Large intestine (tissue), 12 donors: ENCODE measurements around the gene AKR7A2. TPM values are rescaled to one million over a fixed set of nuclear protein-coding genes. Genes with fewer than 3 reads are reported as not detected.

Source experiments
- DNase-seq, 2 donors: peaks; one replicate each; pipeline versions ENCODE4 v3.0.0 to v3.0.0-alpha.2; 2013
- H3K27ac ChIP-seq: one replicate; pipeline ENCODE4 v1.5.1; 2013; ENCODE audit warnings: low read length
- H3K27me3 ChIP-seq: 2 replicates; pipeline ENCODE4 v1.6.1; 2013; ENCODE audit warnings: low read length; ENCODE audit not compliant: control insufficient read depth, insufficient read depth
- H3K36me3 ChIP-seq: 2 replicates; pipeline ENCODE4 v1.6.1; 2013; ENCODE audit warnings: low read length; ENCODE audit not compliant: control insufficient read depth, insufficient read depth
- H3K4me1 ChIP-seq: one replicate; pipeline ENCODE4 v1.6.1; 2013; ENCODE audit warnings: low read length; ENCODE audit not compliant: control insufficient read depth, insufficient read depth
- H3K4me3 ChIP-seq: one replicate; pipeline ENCODE4 v1.5.1; 2013; ENCODE audit warnings: low read length
- H3K9me3 ChIP-seq: one replicate; pipeline ENCODE4 v1.6.1; 2013; ENCODE audit warnings: mild to moderate bottlenecking, low read depth, low read length, moderate library complexity; ENCODE audit not compliant: control insufficient read depth
- WGBS: methylation state at CpG from one replicate; pipeline ENCODE4 v1.1.5; 2013; ENCODE audit warnings: low lambda C conversion rate; ENCODE audit not compliant: insufficient coverage; 5-methylcytosine and 5-hydroxymethylcytosine counted together
- long read RNA-seq, 11 donors: transcript quantifications; one replicate each; lab custom pipeline, GENCODE V29; 2026
- polyA plus RNA-seq: library from polyadenylated mRNA; unstranded; fragments of 120-200 nt; gene quantifications from one replicate; pipeline ENCODE4 v1.2.1, GENCODE V29; 2013

Gene AKR7A2
- 94.4 TPM for polyA plus RNA-seq
- long read RNA-seq, donor 1, transcript AKR7A2-201 (7 exons, 1,362 nt): major isoform, 28 of 28 reads
- long read RNA-seq, donor 1, partial matches to known transcripts: 0 of 28 reads
- long read RNA-seq, donor 1, other reads (novel, unspliced or antisense): 0 of 28 reads
- long read RNA-seq, donor 2, transcript AKR7A2-201 (7 exons, 1,362 nt): major isoform, 63 of 75 reads
- long read RNA-seq, donor 2, partial matches to known transcripts: 12 of 75 reads
- long read RNA-seq, donor 2, other reads (novel, unspliced or antisense): 0 of 75 reads
- long read RNA-seq, donor 3: 0 reads
- long read RNA-seq, donor 4, transcript AKR7A2-201 (7 exons, 1,362 nt): major isoform, 7 of 7 reads
- long read RNA-seq, donor 4, partial matches to known transcripts: 0 of 7 reads
- long read RNA-seq, donor 4, other reads (novel, unspliced or antisense): 0 of 7 reads
- long read RNA-seq, donor 5, transcript AKR7A2-201 (7 exons, 1,362 nt): major isoform, 39 of 48 reads
- long read RNA-seq, donor 5, partial matches to known transcripts: 9 of 48 reads
- long read RNA-seq, donor 5, other reads (novel, unspliced or antisense): 0 of 48 reads
- long read RNA-seq, donor 6, transcript AKR7A2-201 (7 exons, 1,362 nt): major isoform, 56 of 73 reads
- long read RNA-seq, donor 6, partial matches to known transcripts: 17 of 73 reads
- long read RNA-seq, donor 6, other reads (novel, unspliced or antisense): 0 of 73 reads
- long read RNA-seq, donor 7, transcript AKR7A2-201 (7 exons, 1,362 nt): major isoform, 19 of 19 reads
- long read RNA-seq, donor 7, partial matches to known transcripts: 0 of 19 reads
- long read RNA-seq, donor 7, other reads (novel, unspliced or antisense): 0 of 19 reads
- long read RNA-seq, donor 8, transcript AKR7A2-201 (7 exons, 1,362 nt): major isoform, 76 of 110 reads
- long read RNA-seq, donor 8, partial matches to known transcripts: 34 of 110 reads
- long read RNA-seq, donor 8, other reads (novel, unspliced or antisense): 0 of 110 reads
- long read RNA-seq, donor 9, transcript AKR7A2-201 (7 exons, 1,362 nt): major isoform, 59 of 71 reads
- long read RNA-seq, donor 9, partial matches to known transcripts: 11 of 71 reads
- long read RNA-seq, donor 9, other reads (novel, unspliced or antisense): 0 of 71 reads
- long read RNA-seq, donor 10, transcript AKR7A2-201 (7 exons, 1,362 nt): major isoform, 50 of 59 reads
- long read RNA-seq, donor 10, partial matches to known transcripts: 8 of 59 reads
- long read RNA-seq, donor 10, other reads (novel, unspliced or antisense): 0 of 59 reads
- long read RNA-seq, donor 11, transcript AKR7A2-201 (7 exons, 1,362 nt): major isoform, 37 of 37 reads
- long read RNA-seq, donor 11, partial matches to known transcripts: 0 of 37 reads
- long read RNA-seq, donor 11, other reads (novel, unspliced or antisense): 0 of 37 reads

DNA sequence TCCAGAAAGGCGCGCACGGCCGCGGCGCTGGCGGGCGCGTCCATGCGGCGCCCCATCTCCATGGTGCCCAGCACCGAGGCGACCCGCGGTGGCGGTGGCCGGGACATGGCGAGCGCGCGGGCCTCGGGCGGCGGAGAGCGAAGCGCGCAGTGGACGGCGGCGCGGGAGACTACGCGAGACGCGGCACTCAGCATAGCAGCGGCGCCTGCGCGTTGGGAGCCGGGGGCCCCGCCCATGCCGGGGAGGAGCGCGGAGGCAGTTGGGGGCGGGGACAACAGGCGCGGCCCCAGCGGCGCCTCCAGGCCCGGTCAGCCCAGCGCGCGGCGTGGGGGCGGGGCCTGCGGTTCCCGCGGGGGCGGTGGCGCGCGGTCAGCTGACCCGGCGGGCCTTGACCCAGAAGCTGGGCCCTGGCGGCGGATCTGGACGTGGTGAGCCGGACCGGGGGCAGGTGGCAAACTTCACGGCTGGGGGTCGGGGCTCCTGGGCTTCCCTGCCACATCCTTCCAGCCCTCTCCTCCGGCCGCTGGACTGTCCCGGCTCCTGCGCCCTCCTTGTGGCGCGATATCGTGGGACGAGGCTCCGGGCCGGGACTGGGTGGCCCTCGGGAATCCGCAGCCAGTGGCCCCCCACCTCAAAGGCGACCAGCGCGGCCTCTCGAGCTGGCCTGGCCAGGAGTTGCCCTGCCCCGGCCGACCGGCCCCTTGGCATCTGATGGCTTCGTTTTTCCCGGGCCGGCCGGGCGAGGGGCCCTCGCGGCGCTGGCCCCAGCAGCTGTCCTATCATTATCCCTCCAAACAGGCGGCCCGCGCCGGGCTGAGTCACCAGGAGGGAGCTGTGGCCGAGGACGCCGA, at the start of gene AKR7A2, which contains the start of gene SLC66A1:
AKR7A2 (minus strand) TSS at position 214 of the 851 bp plus-strand sequence; CDS start at position 194, 20 bp downstream.
SLC66A1 (plus strand) TSS at position 396 of the 851 bp plus-strand sequence. CDS start 5,352 bp downstream, outside the sequence.
- Histone ChIP-seq H3K4me3 (peak within 1 kb of the TSS; percentile 88), H3K27me3 (no peaks in the 10 kb centered on the region), H3K36me3 (peaks cover 30% of the 10 kb centered on the region), H3K4me1 (peaks cover 35% of the 10 kb centered on the region), H3K9me3 (no peaks in the 10 kb centered on the region), H3K27ac (peak within 1 kb of the TSS; percentile 82)
- WGBS: no CpG with 5 or more reads among the region's 105 CpGs
- peak; percentile 93 to 96 for DNase-seq

DNA sequence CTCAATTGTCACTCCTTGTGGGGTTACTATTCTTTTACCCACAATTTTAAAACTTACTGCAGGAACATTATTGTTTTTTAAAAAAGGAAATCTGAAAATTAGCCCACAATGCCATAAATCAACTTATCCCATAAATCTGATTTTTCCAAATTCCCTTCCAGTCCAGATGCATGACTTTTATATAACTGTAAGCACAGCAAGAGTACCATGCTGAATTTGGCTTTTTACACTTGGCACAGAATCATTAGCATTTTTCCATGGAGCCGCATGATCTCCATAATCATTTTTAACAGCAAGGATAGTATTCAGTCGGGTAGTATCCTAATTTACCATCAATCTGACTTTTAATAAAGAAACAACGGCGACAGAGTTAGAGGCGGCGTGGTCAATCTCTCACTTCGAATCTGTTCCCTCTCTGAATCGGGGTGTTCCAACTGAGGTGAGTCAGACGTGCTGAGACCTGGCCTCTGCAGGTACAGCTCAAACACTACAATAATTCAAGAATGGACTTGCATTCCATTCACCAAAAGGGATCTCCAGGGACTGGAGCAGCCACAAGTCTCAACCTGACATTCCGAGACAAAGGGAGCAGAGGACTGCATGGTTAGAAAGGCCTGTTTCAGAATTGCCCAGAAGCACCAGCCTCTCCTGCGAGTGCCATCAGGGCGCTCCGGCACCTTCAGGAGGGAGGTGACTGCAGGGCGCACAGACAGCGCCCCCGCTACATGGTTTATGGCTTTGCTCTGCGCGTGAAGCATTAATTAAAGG, 49.1 kb upstream of the AKR7A2 start:
- DNase-seq: no peak
- no peaks in the 10 kb centered on the region for H3K27me3 ChIP-seq
- no peak overlapping the region for H3K27ac ChIP-seq
- 100% methylated on average over 1 of the region's 18 CpGs for WGBS
- H3K36me3 ChIP-seq: peaks cover 24% of the 10 kb centered on the region
- peaks cover 18% of the 10 kb centered on the region for H3K4me1 ChIP-seq
- H3K4me3 ChIP-seq: no peak overlapping the region
- no peaks in the 10 kb centered on the region for H3K9me3 ChIP-seq

DNA sequence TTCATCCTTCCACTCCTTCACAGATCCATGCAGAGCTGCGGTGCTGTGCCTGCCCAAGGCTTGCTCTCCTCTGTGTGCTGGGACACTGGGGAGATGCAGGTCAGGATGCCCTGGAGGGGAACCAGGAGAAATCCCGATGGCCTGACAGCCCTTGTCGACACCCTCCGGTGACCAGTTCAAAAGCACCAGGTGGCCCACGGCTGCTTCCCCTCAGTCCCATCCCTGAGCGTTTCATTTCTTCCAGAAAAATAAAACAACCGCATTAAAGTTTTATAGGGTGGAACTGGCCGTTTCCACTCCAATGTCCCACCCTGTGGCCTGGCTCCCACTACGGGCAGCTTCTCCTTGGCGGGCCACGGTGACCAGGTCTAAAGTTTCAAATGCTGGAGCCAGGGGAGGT, 48.5 kb upstream of the AKR7A2 start:
- peaks cover 18% of the 10 kb centered on the region for H3K4me1 ChIP-seq
- no peak overlapping the region for H3K27ac ChIP-seq
- no peak overlapping the region for H3K4me3 ChIP-seq
- DNase-seq: no peak
- no peaks in the 10 kb centered on the region for H3K9me3 ChIP-seq
- WGBS: no CpG with 5 or more reads among the region's 11 CpGs
- H3K27me3 ChIP-seq: no peaks in the 10 kb centered on the region
- peaks cover 30% of the 10 kb centered on the region for H3K36me3 ChIP-seq

DNA sequence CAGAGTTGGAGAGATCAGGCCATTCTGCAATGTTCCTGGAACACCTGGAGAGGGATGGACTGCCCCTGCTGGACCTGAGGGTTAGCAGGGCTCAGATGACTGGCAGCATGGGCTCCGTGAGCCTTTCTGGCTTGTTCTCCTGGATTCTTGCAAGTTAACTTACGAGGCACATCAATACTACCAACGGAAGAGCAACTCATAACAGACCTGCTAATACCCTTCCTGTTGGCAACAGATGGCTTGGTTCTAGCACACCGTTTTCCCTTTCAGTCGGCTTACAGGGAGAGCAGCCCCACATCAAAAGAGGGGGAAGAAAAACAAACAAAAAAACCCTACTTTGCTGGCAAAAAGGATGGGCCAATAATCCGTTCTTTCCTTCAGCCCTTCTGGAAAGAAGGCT, 48.1 kb upstream of the AKR7A2 start:
- no peak for DNase-seq
- no peak overlapping the region for H3K27ac ChIP-seq
- peaks cover 18% of the 10 kb centered on the region for H3K4me1 ChIP-seq
- H3K36me3 ChIP-seq: peaks cover 34% of the 10 kb centered on the region
- no CpG with 5 or more reads among the region's 6 CpGs for WGBS
- no peak overlapping the region for H3K4me3 ChIP-seq
- H3K9me3 ChIP-seq: no peaks in the 10 kb centered on the region
- no peaks in the 10 kb centered on the region for H3K27me3 ChIP-seq

DNA sequence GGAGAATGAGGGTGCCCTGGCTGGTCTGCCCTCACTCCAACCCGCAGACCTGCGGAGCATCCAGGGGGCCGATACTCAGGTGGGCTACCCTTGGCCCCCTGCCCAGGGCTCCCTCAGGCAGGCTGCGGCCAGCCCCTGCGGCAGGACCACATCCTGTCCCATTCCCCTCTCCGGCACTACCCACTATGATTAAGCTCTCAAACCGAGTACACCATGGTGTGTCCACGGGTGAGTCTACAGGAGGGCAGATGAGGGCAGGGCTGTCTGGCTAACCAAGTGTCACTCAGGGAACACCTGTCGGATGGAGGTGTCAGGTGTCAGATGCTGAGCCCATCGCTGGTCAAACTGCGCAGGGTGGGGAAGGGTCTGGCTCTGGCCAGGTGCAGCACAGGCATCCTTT, 47.4 kb upstream of the AKR7A2 start:
- no peak for DNase-seq
- H3K4me3 ChIP-seq: no peak overlapping the region
- H3K27ac ChIP-seq: no peak overlapping the region
- no CpG with 5 or more reads among the region's 11 CpGs for WGBS
- no peaks in the 10 kb centered on the region for H3K9me3 ChIP-seq
- H3K27me3 ChIP-seq: no peaks in the 10 kb centered on the region
- peaks cover 38% of the 10 kb centered on the region for H3K36me3 ChIP-seq
- peaks cover 14% of the 10 kb centered on the region for H3K4me1 ChIP-seq

DNA sequence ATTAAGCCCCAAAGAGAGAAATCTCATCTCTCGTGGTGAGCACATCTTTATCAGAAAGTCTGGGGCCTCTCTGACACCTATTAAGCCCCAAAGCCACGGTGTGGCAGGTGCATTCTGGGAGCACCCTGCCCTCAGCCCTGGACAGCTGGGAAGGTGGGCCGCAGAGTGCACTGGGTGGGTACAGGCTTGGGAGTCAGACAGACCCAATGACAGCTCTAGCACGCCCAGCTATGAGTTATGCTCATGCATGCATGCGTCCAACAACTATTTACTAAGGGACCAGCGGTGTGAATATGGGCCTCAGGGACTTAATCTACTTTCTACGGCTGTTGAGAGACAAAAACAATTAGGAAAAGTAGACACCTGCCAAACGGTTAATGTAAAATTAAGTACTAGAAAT, 46.8 kb upstream of the AKR7A2 start:
- H3K9me3 ChIP-seq: no peaks in the 10 kb centered on the region
- WGBS: no CpG with 5 or more reads among the region's 8 CpGs
- no peak overlapping the region for H3K27ac ChIP-seq
- H3K4me1 ChIP-seq: peaks cover 7% of the 10 kb centered on the region
- H3K36me3 ChIP-seq: peaks cover 44% of the 10 kb centered on the region
- DNase-seq: no peak
- no peaks in the 10 kb centered on the region for H3K27me3 ChIP-seq
- H3K4me3 ChIP-seq: no peak overlapping the region

DNA sequence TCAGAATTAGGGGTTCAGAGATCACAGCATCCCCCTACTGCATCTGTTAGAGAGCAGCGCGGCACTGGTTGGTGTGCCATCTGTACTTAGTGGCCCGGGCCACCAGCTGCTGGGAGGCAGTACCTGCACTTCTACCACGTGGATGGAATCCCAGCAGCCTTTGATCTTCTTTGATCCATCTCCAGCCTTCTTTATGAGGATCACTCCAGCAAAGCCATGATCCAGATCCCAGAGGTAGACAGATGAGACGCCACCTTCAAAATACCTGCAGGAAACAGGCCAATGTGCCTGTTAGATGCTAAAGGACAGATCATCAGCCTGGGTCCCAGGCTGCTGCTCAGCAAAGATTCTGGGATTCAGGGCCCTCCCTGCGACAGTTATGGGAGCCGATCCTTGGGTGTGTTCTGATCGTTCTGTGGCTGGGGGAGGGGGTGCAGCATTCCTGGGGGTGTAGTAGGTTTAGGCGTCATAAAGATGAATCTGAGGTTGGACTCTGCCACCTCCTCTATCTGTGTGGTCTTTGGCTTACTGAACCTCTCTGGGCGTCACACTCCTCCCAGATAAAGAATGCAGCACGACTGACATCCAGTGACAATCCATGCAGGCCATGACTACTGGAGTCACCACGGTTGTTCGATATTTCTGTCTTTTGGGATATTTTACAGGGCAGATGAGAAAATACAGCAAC, 45.5 kb upstream of the AKR7A2 start:
- H3K36me3 ChIP-seq: peaks cover 56% of the 10 kb centered on the region
- H3K27ac ChIP-seq: peak overlapping the region; percentile 63
- no peak overlapping the region for H3K4me3 ChIP-seq
- peaks cover 2% of the 10 kb centered on the region for H3K4me1 ChIP-seq
- peak; percentile 52 to 76 for DNase-seq
- no peaks in the 10 kb centered on the region for H3K27me3 ChIP-seq
- WGBS: no CpG with 5 or more reads among the region's 13 CpGs
- no peaks in the 10 kb centered on the region for H3K9me3 ChIP-seq

DNA sequence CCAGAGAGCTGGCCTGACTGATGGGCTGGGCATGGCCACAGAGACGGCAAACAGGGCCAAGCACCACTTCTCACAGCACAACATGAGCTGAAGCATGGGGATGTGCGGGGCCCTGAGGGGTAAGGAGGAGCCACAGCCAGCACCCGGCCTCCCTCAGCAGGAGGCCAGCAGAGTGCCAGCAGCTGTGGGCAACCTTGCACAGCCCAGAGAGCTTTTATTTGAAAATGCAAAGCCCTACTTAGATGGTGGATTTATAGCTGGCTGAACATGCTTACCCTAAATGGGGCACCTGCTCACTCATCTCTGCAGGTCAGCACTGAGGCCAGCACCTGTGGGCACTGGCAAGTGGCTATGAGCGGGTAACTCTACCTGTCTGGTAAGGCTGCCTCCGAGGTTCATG, 44.3 kb upstream of the AKR7A2 start:
- DNase-seq: no peak
- WGBS: no CpG with 5 or more reads among the region's 5 CpGs
- H3K36me3 ChIP-seq: peaks cover 67% of the 10 kb centered on the region
- H3K27ac ChIP-seq: no peak overlapping the region
- no peaks in the 10 kb centered on the region for H3K9me3 ChIP-seq
- H3K4me3 ChIP-seq: no peak overlapping the region
- peaks cover 2% of the 10 kb centered on the region for H3K4me1 ChIP-seq
- no peaks in the 10 kb centered on the region for H3K27me3 ChIP-seq
